Measurements from ENCODE around the gene TLCD3A. TPM values are rescaled to one million over a fixed set of nuclear protein-coding genes. Genes with fewer than 3 reads are reported as not detected.

Gene TLCD3A
- total RNA-seq, 4 donors from 2014 or later, result 9.0 to 13.7 (median 10.9) TPM

DNA sequence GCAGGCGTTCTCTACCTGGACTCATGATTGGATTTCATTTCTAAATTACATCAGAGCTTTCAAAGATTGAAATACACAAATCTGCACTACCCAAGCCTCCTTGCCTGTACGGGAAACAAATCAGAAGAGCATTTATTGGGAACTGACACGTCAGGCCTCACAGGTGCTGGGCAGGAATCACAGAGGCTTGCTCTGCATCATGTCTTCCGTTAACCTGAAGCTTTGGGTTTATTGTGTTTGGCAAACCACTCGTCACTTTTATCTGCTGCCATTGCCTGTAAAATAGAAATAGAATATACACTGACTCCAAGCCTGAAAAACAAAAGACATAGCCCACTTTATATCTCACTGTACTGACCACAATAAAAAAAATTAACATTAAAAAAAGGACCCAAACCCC is 27.6 kb downstream of the TLCD3A start:
- H3K27me3 ChIP-seq, result no peaks in the 10 kb centered on the region
- peaks cover 7 to 10% of the 10 kb centered on the region in 2 donors for H3K36me3 ChIP-seq
- intact Hi-C loops (cut with DNase I), result no loop called here
- TF ChIP-seq POLR2A (IDR thresholded peaks at IDR 0.05), result no peak
- TF ChIP-seq, protein P1, sequence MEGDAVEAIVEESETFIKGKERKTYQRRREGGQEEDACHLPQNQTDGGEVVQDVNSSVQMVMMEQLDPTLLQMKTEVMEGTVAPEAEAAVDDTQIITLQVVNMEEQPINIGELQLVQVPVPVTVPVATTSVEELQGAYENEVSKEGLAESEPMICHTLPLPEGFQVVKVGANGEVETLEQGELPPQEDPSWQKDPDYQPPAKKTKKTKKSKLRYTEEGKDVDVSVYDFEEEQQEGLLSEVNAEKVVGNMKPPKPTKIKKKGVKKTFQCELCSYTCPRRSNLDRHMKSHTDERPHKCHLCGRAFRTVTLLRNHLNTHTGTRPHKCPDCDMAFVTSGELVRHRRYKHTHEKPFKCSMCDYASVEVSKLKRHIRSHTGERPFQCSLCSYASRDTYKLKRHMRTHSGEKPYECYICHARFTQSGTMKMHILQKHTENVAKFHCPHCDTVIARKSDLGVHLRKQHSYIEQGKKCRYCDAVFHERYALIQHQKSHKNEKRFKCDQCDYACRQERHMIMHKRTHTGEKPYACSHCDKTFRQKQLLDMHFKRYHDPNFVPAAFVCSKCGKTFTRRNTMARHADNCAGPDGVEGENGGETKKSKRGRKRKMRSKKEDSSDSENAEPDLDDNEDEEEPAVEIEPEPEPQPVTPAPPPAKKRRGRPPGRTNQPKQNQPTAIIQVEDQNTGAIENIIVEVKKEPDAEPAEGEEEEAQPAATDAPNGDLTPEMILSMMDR (IDR thresholded peaks at IDR 0.05), result no peak
- H3K4me1 ChIP-seq, result no peaks in the 10 kb centered on the region
- no peaks in the 10 kb centered on the region for H3K9me3 ChIP-seq
- H3K4me3 ChIP-seq (replicated peaks in 1 of 3), result no peak overlapping the region
- no peak overlapping the region for H3K27ac ChIP-seq
- 94% methylated on average over 5 of the region's 5 CpGs for WGBS, 2 donors
- no peak for DNase-seq

- no peaks in the 10 kb centered on the region for H3K4me1 ChIP-seq
- TF ChIP-seq POLR2A (IDR thresholded peaks at IDR 0.05), result no peak
- TF ChIP-seq, protein P1 (IDR thresholded peaks at IDR 0.05), result no peak
- H3K27me3 ChIP-seq, result no peaks in the 10 kb centered on the region
- intact Hi-C loops (cut with DNase I), result no loop called here
- peaks cover 7 to 14% of the 10 kb centered on the region in 2 donors for H3K36me3 ChIP-seq
- no peak overlapping the region for H3K4me3 ChIP-seq (replicated peaks in 1 of 3)
- H3K27ac ChIP-seq, result no peak overlapping the region
- 87 to 92% methylated on average over 9 of the region's 9 CpGs for WGBS, 2 donors
- no peaks in the 10 kb centered on the region for H3K9me3 ChIP-seq
- DNase-seq, result no peak
Measured at GRCh38 chr17:760371-760770, 28.0 kb downstream of the TLCD3A start.

DNA sequence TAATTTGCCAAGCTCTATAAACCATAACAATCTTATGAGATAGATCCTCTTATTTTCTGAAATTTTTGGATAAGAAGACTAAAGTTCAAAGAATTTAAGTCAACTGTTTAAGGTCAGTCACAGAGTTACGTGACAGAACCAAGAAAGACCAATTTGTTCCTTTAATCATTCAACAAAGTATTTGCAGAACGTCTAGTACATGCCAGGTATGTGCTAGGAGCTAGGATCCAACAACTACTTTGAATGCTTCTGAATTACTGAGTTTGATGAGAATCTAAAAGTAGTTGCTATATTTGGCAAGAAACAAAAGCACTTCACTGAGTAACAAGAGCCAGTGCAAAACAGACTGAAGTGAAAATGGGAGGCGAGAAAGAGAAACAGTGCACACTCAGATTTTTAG is 34.7 kb downstream of the TLCD3A start:
- DNase-seq, result no peak
- Histone ChIP-seq H3K27ac (no peak overlapping the region), H3K36me3 (peaks cover 39 to 40% of the 10 kb centered on the region in 2 donors), H3K27me3 (no peaks in the 10 kb centered on the region), H3K4me3 (replicated peaks in 1 of 3) (no peak overlapping the region), H3K9me3 (no peaks in the 10 kb centered on the region), H3K4me1 (no peaks in the 10 kb centered on the region)
- TF ChIP-seq POLR2A (IDR thresholded peaks at IDR 0.05), result no peak
- TF ChIP-seq, protein P1 (IDR thresholded peaks at IDR 0.05), result no peak
- 78 to 84% methylated on average over 3 of the region's 3 CpGs for WGBS, 2 donors
- intact Hi-C loops (cut with DNase I), result no loop called here

DNA sequence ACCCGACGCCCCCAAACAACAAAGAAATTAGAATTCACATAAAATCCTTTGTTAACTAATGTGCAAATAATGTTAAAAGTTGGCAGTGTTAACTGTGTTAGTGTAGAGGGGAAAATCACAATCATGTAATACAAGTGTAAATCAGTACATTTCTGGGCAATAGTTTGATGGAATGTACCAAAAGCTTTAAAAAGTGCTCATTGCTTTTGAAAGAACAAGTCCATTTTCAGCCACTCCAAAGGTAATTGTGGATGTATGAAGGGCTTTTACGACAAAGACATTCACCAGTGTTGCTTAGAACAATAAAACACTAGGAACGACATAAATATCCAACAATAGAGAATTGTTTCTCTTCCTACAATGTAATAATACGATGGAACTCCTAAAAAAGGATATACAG is 40.6 kb downstream of the TLCD3A start:
- H3K27me3 ChIP-seq, result no peaks in the 10 kb centered on the region
- no peaks in the 10 kb centered on the region for H3K9me3 ChIP-seq
- H3K4me1 ChIP-seq, result no peaks in the 10 kb centered on the region
- DNase-seq, result no peak
- TF ChIP-seq POLR2A (IDR thresholded peaks at IDR 0.05), result no peak
- TF ChIP-seq, protein P1 (IDR thresholded peaks at IDR 0.05), result no peak
- H3K36me3 ChIP-seq, result peaks cover 51 to 67% of the 10 kb centered on the region in 2 donors
- intact Hi-C loops (cut with DNase I), result no loop called here
- no peak overlapping the region for H3K27ac ChIP-seq
- no peak overlapping the region for H3K4me3 ChIP-seq (replicated peaks in 1 of 3)
- WGBS, 2 donors, result 88 to 91% methylated on average over 5 of the region's 5 CpGs

DNA sequence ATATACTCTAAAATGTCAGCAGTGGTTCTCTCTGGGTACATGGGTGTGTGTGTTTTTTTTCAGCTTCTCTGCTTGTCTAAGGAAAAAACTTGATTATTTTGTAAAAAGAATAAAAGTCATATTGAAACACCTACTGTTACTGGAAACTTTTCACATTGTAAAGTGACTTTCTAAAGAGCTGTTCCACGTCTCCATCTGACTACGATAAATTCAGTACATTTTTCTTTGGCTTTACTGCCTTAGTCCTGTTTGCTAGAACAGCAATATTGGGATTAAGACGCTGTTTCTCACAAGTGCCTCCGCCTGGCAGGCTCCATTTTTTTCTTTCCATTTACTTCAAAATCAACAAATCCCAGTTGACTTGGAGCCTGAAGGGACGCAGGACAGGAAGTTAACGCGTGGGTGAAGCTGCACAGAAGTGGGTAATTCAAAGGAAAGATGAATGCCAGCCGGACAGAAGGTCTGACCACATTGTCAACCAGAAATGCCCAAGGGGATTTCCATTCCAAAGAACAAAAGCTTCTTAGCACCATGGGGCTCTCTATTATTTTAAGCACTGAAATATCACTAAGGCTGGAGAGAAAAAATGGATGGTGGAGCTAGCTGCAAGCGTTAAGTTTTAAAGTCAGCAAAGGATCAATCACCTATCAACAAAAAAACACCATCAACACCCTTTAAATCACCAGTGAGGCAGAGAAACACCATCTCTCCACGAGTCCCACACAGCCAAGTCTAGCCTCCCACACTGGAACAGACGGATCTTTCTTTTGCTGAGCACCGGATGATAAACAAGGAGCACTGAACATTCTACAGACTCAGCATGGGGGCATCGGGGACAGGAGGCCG is 41.3 kb downstream of the TLCD3A start:
- no peaks in the 10 kb centered on the region for H3K27me3 ChIP-seq
- H3K4me1 ChIP-seq, result no peaks in the 10 kb centered on the region
- no peak overlapping the region for H3K27ac ChIP-seq
- H3K9me3 ChIP-seq, result no peaks in the 10 kb centered on the region
- WGBS, 2 donors, result 76 to 85% methylated on average over 14 of the region's 14 CpGs
- no peak overlapping the region for H3K4me3 ChIP-seq (replicated peaks in 1 of 3)
- intact Hi-C loops (cut with DNase I), result no loop called here
- TF ChIP-seq, protein P1 (IDR thresholded peaks at IDR 0.05), result no peak
- no peak for TF ChIP-seq POLR2A (IDR thresholded peaks at IDR 0.05)
- no peak for DNase-seq
- peaks cover 57 to 70% of the 10 kb centered on the region in 2 donors for H3K36me3 ChIP-seq

All from thyroid gland (tissue), 4 donors.